ENCODE data around the gene ZNF773. TPM values are rescaled to one million over a fixed set of nuclear protein-coding genes. Genes with fewer than 3 reads are reported as not detected.
"Not testable (repeated sequence)": the region's sequence is repeated elsewhere in the genome, so short reads cannot be mapped to it uniquely, and the experiment has no call there.

The ZNF773 gene
- 15.3 and 17.5 TPM in 2 replicates for total RNA-seq

DNA sequence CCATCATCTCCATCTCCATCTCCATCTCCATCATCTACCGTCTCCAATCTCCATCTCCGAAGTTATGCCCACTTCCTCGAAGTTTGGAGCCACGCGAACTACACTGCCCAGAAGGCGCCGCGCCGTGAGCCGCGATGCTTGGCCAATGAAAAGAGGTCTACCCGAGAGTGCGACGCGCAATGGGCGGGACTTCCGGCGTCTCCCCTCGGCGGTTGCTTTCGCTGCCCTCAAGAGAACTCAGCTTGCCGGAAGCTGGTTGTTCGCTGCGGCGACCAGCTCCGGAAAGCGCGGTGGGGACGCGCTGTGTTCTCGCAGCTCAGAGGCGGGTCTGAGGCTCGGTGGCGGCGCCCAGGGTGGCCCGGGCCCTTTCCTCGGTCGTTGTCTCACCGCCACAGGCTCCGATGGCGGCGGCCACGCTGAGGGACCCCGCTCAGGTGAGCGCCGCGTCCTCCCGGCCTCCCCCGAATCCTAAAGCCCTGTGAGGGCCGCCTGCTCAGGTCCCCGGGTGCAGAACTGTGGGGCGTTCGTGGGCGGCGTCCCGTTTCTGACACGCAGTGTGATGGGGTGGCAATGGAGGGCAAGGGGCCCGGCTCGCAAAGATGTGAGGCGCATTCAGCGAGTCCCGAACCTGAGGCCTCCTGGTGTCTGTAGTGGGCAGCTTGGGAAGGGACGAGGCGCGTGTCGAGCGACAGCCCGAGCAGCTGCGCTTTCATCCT is at the start of gene ZNF773:
ZNF773 (plus strand) TSS at position 259 of the 716 bp plus-strand sequence; CDS start at position 402, 143 bp downstream.
- peak; percentile 97 for DNase-seq

DNA sequence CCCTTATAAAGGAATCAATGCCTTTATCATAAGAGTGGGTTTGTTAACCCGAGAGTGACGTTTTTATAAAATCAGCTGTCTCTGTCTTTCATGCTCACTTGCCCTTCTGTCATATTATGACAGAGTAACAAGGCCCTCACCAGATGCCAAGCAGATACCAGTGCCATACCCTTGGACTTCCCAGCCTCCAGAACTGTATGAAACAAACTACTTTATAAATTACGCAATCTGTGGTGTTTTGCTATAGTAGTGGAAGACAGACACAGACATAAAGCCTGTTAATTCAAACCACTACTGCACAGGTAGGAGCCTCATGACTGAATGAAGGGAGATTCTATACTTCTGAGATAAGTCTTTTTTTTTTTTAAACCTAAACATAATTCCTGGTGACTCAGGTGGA is 47.4 kb upstream of the ZNF773 start:
- DNase-seq: no peak

DNA sequence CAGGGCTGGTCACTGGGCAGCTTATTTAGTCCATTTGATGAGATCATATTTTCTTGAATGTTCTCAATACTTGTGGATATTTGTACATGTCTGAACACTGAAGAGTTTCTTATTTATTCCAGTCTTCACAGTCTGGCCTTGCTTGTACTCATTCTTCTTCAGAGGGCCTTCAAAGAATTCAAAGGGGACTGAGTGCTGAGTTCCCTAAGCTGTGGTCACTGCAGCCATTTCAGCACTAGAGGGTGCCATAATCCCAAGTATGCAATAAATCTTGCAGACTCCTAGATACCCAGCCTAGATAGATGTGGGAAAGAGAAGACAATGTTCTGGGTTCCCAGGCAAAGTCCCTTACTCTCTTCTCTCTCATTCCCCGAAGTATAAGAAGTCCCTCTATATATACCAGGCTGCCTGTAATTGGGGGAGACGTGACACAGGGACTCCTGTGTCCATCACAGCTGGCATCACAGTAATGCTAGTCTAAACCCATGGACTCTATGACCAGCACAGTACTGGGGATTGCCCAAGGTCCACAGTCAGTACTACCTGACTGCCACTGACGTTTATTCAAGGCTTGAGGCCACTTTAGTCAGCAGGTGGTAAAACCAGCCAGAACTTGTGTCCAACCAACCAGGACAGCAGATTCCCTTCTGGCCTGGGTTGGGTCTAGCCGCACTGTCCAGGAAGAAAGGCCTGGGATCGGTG is 33.9 kb upstream of the ZNF773 start:
- peak; percentile 35 for DNase-seq

DNA sequence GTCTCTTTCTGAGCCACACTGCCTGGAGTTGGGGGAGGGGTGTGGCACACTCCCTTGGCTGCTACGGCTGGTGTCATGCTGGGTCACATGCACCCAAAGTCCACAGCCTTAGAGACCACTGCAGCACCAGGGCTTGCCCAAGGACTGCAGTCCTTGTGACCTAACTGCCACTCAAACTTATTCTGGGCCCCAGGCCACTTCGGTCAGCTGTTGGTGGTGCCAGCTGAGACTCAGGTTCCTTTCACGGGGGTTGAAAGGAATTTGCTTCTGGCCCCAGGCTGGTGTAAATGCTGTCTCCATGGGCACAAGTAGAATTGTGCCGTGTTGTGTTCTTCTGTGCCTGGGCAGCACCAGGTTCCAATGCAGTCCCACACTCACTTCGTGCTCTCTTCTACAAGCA is 33.2 kb upstream of the ZNF773 start:
- no peak for DNase-seq

DNA sequence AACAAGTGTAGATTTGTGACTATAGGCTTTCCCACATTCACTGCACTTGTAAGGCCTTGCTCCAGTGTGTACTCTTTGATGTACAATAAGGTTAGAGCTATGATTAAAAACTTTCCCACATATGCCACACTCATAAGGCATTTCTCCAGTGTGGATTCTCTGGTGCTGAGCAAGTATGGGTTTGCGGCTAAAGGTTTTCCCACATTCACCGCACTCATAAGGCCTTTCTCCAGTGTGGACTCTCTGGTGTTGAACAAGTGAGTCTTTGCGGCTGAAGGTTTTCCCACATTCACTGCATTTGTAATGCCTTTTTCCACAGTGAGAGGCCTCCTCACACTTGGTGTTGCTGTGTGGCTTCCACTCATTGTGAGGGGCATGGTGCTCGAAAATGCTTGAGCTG is 26.1 kb upstream of the ZNF773 start:
- peak; percentile 11 for DNase-seq

DNA sequence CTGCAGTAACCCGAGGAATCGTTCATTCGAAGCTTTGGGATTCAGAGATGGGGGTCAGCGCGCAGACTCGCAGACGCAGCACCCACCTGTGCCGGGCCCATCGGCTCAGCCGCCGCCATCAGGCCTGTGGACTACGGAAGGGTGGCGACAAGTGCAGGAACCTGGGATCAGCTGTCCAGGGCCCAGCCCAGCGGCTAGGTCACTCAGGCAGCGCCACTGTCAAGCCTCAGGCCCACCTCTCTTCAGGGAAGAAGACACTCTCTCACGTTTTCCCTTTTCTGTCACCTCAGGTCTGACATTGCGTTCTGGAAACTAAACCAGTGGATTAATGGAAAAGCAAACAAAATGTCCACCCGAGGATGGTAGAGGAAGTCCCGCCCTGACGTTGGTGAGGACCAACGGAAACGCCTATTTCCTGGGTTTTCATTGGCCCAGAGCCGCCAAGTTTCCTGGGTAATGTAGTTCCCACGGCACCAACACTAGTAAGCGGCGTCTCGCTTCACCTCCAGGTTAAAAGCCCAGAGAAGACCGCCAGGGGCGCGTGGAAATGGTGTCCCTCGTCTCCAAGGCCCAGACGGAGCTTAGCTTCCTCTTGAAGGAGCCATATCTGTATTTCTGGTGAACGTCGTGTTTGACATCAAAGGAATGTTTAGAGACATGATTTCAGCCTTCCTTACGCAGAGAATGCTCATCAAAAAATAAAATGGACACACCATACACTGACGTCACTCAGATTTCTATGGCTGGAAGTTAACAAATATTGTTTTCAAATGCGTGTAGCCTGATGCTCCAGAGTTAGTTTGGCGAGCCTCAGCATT is 22.3 kb upstream of the ZNF773 start, which contains the start of gene ZNF772:
ZNF772 (minus strand) TSS at position 376 of the 818 bp plus-strand sequence; CDS start at position 119, 257 bp downstream.
- DNase-seq: peak; percentile 97

DNA sequence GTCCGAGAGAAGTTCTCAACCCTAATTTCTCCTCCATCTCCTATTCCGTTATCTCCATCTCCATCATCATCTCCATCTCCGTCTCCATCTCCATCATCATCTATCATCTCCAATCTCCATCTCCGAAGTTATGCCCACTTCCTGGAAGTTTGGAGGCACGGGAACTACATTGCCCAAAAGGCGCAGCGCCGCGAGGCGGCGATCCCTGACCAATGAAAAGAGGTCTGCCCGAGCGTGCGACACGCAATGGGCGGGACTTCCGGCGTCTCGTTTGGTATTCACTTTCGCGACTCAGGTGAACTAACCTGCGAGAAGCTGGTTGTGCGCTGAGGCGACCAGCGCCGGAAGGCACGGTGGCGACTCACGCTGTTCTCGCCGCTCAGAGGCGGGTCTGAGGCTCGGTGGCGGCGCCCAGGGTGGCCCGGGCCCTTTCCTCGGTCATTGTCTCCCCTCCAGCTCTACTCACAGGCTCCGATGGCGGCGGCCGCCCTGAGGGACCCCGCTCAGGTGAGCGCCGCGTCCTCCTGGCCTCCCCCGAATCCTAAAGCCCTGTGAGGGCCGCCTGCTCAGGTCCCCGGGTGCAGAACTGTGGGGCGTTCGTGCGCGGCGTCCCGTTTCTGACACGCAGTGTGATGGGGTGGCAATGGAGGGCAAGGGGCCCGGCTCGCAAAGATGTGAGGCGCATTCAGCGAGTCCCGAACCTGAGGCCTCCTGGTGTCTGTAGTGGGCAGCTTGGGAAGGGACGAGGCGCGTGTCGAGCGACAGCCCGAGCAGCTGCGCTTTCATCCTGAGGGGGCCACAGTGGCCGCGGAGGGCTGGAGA is 12.1 kb upstream of the ZNF773 start, which contains the start of gene ZNF419:
ZNF419 (plus strand) TSS at position 274 of the 822 bp plus-strand sequence; CDS start at position 475, 201 bp downstream.
- DNase-seq: peak; percentile 87

DNA sequence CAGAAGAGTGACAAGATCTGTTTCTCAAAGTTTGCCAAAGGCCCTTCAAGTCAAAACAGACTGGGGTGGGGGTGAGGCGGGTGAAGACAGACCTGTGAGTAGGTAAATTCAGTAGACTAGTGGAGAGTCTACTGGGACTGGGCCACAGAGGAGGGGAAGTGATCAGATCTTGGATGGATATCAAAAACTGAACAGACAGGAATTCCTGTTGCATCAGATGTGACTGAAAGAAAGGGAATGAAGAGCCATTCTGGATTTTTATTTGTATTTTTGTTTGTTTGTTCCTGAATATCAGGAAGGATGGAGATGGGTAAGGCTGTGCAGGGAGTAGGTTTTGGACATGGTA is 11.5 kb upstream of the ZNF773 start:
- DNase-seq: peak; percentile 15

DNA sequence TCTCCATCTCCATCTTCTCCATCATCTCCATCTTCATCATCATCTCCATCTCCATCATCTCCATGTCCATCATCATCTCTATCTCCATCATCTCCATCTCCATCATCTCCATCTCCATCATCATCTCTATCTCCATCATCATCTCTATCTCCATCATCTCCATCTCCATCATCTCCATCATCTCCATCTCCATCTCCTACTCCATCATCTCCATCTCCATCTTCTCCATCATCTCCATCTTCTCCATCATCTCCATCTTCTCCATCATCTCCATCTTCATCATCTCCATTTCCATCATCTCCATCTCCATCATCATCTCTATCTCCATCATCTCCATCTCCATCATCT is 432 bp upstream of the ZNF773 start:
- DNase-seq: not testable (repeated sequence)

DNA sequence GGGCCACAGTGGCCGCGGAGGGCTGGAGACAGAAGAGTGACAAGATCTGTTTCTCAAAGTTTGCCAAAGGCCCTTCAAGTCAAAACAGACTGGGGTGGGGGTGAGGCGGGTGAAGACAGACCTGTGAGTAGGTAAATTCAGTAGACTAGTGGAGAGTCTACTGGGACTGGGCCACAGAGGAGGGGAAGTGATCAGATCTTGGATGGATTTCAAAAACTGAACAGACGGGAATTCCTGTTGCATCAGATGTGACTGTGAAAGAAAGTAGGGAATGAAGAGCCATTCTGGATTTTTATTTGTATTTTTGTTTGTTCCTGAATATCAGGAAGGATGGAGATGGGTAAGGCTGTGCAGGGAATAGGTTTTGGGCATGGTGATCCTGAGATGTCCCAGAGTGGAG is 662 bp downstream of the ZNF773 start:
- DNase-seq: peak; percentile 32

DNA sequence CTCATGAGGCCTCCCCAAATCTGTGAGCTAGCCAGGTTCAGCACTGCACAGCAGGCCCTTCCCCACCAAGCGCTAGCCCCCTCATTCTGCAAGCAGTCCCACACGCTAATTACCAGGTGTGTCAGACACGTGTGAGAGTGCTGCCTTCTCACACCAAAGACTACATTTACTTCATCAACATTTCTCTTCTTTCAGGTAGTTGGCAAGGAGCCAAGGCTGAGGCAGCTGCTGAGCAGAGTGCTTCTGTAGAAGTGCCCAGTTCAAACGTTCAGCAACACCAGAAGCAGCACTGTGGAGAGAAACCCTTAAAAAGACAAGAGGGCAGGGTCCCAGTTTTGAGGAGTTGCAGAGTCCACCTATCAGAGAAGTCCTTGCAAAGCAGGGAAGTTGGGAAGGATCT is 6.4 kb downstream of the ZNF773 start:
- no peak for DNase-seq

DNA sequence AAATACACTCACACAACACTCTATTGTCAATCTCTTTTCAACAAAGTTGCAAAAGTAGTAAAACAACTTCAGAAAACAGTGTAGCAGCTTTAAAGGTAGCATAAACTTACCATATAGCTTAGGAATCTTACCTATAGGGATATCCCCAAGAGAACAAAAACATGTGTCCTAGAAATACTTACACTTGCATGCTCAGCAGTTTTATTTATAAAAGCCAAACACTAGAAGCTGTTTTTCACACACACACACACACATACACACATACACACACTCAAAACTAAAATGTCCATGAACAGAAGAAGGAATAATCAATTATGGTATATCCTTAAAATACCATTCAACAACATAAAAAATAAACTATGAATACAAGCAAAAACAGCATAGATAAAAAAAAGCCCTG is 11.7 kb downstream of the ZNF773 start:
- DNase-seq: no peak

DNA sequence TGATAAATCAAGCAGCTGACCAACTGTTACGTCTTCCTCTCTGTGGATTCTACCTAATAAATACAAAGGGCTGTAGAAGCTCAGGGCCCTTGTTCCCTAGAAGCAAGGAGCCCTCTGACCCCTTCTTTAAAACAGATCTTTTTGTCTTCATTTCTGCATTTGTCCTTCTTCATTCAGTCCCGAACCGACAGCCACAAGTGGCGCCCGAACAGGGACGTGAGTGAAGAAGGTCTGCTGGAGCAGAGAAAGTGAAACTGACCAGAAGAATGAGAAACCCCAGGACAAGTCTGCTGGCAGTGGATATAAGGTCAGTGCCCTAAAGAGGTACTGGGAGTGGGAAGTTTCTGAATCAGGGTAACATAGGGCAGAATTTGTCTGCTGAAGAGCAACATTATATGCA is 13.1 kb downstream of the ZNF773 start:
- DNase-seq: peak; percentile 30

DNA sequence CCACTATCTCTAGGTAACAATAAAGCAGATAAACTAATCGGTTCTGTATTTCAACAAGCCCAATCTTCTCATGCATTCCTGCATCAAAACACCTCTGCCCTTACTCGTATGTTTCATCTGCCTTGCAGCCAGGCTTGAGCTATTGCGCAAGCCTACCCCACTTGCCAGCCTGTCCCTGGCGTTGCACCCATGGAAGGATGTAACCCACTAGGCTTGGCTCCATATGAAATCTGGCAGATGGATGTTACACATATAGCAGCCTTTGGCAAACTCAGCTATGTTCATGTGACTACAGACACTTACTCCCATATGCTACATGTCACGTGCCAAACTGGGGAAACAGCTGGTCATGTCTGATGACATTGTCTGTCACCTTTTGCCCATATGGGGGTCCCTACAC is 15.5 kb downstream of the ZNF773 start:
- no peak for DNase-seq

DNA sequence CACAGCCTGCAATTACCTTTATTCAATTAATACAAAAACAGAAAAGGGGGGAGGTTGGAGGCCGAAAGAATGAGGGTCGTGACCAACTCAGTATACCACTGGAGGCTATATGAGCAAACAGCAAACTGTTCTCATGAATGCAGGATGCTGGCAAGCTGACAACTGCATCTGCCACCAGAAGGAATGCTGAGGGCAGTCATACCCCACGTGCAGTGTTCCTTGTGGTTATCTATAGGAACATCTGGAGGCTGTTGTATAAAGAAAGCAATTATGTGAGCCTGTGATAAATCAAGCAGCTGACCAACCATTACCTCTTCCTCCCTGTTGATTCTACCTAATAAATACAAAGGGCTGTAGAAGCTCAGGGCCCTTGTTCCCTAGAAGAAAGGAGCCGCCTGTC is 18.3 kb downstream of the ZNF773 start:
- DNase-seq: not testable (repeated sequence)

DNA sequence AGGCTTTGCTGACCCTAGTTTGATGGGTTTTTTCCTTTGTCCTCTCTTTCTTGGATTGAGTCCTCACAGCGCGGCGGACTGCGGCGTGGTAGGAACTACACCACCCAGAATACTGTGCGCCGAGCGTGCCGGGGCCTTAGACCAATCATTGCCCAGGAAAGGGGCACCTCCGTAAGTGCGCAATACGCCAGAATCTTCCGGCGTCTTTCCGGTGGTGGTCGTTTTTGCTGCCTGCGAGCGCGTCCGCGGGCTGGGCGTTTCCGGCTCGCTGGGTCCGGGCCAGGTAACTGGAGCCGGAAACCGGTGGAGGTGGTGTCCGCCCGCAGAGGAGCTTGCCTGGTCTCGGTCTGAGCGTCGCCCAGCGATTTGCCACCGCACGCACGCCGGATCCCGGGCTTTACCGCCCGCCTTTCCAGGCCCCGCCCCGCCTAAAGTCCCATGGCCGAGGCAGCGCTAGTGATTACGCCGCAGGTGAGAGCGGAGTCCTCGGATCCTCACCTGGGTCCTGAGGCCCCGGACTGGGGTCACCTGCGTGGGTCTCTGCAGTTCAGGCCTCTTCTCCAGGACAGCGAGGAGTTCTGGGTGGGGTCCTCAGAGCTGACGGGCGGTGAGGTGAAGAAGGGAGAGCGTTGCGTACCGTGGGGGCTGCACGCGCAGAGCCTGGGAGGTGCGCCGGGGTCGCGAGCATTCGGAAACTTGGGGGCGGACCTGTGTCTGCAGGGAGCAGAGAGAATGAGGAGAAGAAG is 27.6 kb downstream of the ZNF773 start, which contains the start of gene ZNF549:
ZNF549 (plus strand) TSS at position 221 of the 746 bp plus-strand sequence; CDS start at position 439, 218 bp downstream.
- DNase-seq: peak; percentile 90

DNA sequence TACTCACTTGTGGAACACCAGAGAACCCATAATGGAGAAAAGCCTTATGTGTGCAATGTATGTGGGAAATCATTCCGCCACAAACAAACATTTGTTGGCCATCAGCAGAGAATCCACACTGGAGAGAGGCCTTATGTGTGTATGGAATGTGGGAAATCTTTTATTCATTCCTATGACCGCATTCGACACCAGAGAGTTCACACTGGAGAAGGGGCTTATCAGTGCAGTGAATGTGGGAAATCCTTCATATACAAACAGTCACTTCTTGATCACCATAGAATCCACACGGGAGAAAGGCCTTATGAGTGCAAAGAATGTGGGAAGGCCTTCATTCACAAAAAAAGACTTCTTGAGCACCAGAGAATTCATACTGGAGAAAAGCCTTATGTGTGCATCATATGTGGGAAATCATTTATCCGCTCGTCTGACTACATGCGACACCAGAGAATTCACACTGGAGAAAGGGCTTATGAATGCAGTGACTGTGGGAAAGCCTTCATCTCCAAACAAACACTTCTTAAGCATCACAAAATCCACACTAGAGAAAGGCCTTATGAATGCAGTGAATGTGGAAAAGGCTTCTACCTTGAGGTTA is 38.3 kb downstream of the ZNF773 start:
- no peak for DNase-seq

DNA sequence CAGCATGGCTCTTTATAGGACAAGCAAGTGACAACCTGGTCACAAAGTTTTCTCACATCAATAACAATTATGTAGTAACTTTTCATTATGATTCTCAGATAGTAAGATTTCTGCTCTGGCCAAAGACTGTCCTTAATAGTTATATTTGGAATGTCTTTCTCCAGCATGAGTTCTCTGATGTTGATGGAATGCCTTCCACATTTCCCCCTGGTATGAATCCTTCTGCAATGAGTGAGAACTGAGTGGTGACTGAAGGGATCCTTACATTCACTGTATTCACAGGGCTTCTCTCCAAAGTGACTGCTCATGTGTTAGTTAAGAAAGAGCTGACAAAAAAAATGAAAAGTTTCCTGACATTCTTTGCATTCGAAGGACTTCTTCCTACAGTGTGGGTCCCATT is 46.8 kb downstream of the ZNF773 start:
- DNase-seq: no peak

DNA sequence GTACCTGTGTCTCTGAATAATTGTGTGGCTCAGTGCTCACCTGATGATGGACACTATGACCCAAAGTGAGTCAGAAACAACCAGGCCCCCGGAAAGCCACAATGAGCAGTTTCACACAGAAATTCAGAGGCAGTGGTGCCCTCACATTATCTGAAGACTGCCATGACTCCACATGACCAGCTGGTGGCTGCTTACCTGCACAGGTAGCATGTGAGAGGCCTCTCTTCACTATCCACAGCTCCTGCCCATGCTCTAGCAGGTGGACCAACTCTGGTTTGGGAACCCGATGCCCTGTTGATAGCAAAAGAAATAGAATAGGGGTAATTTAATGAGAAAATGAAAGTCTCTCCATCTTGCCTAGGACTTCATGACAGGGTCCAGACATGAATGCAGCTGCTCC is 52.7 kb downstream of the ZNF773 start:
- no peak for DNase-seq

DNA sequence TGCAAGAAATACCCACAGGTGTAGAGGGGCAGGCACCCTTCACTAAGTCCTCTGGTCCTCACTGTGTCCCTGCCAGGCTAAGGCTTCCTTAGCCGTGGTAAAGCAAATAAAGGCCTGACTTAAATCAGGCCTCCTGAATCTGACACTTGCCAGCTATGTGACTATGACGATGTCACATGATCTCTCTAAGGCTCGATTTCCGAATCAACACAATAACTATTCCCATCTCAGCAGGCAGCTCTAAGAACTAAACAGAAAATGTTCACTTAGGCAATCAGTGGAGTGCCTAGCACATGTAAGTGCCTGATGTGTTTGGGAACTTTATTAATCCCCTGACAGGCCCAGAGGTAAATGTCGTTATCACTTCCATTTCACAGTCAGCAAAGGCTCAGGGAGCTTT is 57.9 kb downstream of the ZNF773 start:
- no peak for DNase-seq
